ENCODE data around the gene L3MBTL4.

L3MBTL4 gene

GRCh38 chr18:6039055-6039454, 375.7 kb downstream of the L3MBTL4 start:
- DNase-seq (ENCODE audit: low read depth), result no peak
- no peak for TF ChIP-seq CTCF (conservative IDR thresholded peaks at IDR 0.05; ENCODE audit: control insufficient read depth, insufficient read depth, low read depth, low read length)
- H3K4me3 ChIP-seq (ENCODE audit: control insufficient read depth, low read depth, low read length), result no peak overlapping the region

- no peak overlapping the region for H3K4me3 ChIP-seq (ENCODE audit: control insufficient read depth, low read depth, low read length)
- no peak for DNase-seq (ENCODE audit: low read depth)
- no peak for TF ChIP-seq CTCF (conservative IDR thresholded peaks at IDR 0.05; ENCODE audit: control insufficient read depth, insufficient read depth, low read depth, low read length)
Observed at GRCh38 chr18:6031442-6031841, 383.3 kb downstream of the L3MBTL4 start.

GRCh38 chr18:6031002-6031401, 383.7 kb downstream of the L3MBTL4 start:
- no peak for TF ChIP-seq CTCF (conservative IDR thresholded peaks at IDR 0.05; ENCODE audit: control insufficient read depth, insufficient read depth, low read depth, low read length)
- no peak for DNase-seq (ENCODE audit: low read depth)
- H3K4me3 ChIP-seq (ENCODE audit: control insufficient read depth, low read depth, low read length), result no peak overlapping the region

- no peak for TF ChIP-seq CTCF (conservative IDR thresholded peaks at IDR 0.05; ENCODE audit: control insufficient read depth, insufficient read depth, low read depth, low read length)
- no peak overlapping the region for H3K4me3 ChIP-seq (ENCODE audit: control insufficient read depth, low read depth, low read length)
- DNase-seq (ENCODE audit: low read depth), result no peak
Observed at GRCh38 chr18:6024745-6025248, 389.9 kb downstream of the L3MBTL4 start.

GRCh38 chr18:6023551-6023950, 391.2 kb downstream of the L3MBTL4 start:
- TF ChIP-seq CTCF (conservative IDR thresholded peaks at IDR 0.05; ENCODE audit: control insufficient read depth, insufficient read depth, low read depth, low read length), result no peak
- H3K4me3 ChIP-seq (ENCODE audit: control insufficient read depth, low read depth, low read length), result no peak overlapping the region
- DNase-seq (ENCODE audit: low read depth), result no peak

- H3K4me3 ChIP-seq (ENCODE audit: control insufficient read depth, low read depth, low read length), result no peak overlapping the region
- DNase-seq (ENCODE audit: low read depth), result peak; percentile 79
- TF ChIP-seq CTCF (conservative IDR thresholded peaks at IDR 0.05; ENCODE audit: control insufficient read depth, insufficient read depth, low read depth, low read length), result no peak
Observed at GRCh38 chr18:6022845-6023244, 391.9 kb downstream of the L3MBTL4 start.

- peak; percentile 49 for DNase-seq (ENCODE audit: low read depth)
- no peak overlapping the region for H3K4me3 ChIP-seq (ENCODE audit: control insufficient read depth, low read depth, low read length)
- TF ChIP-seq CTCF (conservative IDR thresholded peaks at IDR 0.05; ENCODE audit: control insufficient read depth, insufficient read depth, low read depth, low read length), result no peak
Observed at GRCh38 chr18:6022074-6022444, 392.7 kb downstream of the L3MBTL4 start.

Data from fibroblast of mammary gland (primary cell).